H7 (cell line): ENCODE measurements around the gene ZNF579. TPM values are rescaled to one million over a fixed set of nuclear protein-coding genes. Genes with fewer than 3 reads are reported as not detected.

ENCODE experiments used
- DNase-seq: peaks from one replicate; pipeline ENCODE4 v3.0.0; 2012
- H3K27me3 ChIP-seq: 2 replicates; pipeline ENCODE4 v1.6.0; 2011; ENCODE audit warnings: mild to moderate bottlenecking, low read length; ENCODE audit not compliant: control insufficient read depth, insufficient read depth
- H3K36me3 ChIP-seq: replicated peaks from 2 replicates; pipeline ENCODE4 v1.5.1; 2011; ENCODE audit warnings: low read length; ENCODE audit not compliant: control insufficient read depth, insufficient read depth
- H3K4me3 ChIP-seq: 2 replicates; pipeline ENCODE4 v1.5.1; 2011; ENCODE audit warnings: low read depth, mild to moderate bottlenecking, control low read depth, low read length, moderate library complexity; ENCODE audit not compliant: insufficient read depth
- total RNA-seq: library from RNA; depleted of rRNA; stranded (reverse); fragments of >200 nt; shearing (Covaris generic); gene quantifications from 2 replicates; pipeline ENCODE4 v1.2.3, GENCODE V29; 2014

Gene ZNF579
- total RNA-seq, 1 experiment from 2014 or later = 17.2 TPM

GRCh38 chr19:55603581-55604292 is 23.1 kb upstream of the ZNF579 start:
- no peaks in the 10 kb centered on the region for H3K27me3 ChIP-seq
- no peak overlapping the region for H3K4me3 ChIP-seq
- peak; percentile 88 for DNase-seq
- H3K36me3 ChIP-seq = no peaks in the 10 kb centered on the region

GRCh38 chr19:55603115-55603514 is 22.5 kb upstream of the ZNF579 start:
- no peak for DNase-seq

GRCh38 chr19:55602104-55603001 is 21.7 kb upstream of the ZNF579 start:
- no peaks in the 10 kb centered on the region for H3K27me3 ChIP-seq
- no peaks in the 10 kb centered on the region for H3K36me3 ChIP-seq
- no peak for DNase-seq
- no peak overlapping the region for H3K4me3 ChIP-seq

More at GRCh38 chr19:55603115-55603514, 22.5 kb upstream of the ZNF579 start:
- Histone ChIP-seq H3K36me3 (no peaks in the 10 kb centered on the region), H3K4me3 (no peak overlapping the region), H3K27me3 (no peaks in the 10 kb centered on the region)

GRCh38 chr19:55601084-55601483 is 20.4 kb upstream of the ZNF579 start:
- Histone ChIP-seq H3K36me3 (peaks cover 3% of the 10 kb centered on the region; the same call in 1 of the 2 replicates), H3K27me3 (no peaks in the 10 kb centered on the region), H3K4me3 (peak overlapping the region; percentile 57)
- DNase-seq = no peak

- H3K27me3 ChIP-seq = no peaks in the 10 kb centered on the region
- peaks cover 3% of the 10 kb centered on the region; the same call in 1 of the 2 replicates for H3K36me3 ChIP-seq
- H3K4me3 ChIP-seq = peak overlapping the region; percentile 57
- DNase-seq = no peak
Observed at GRCh38 chr19:55600662-55601028, 20.0 kb upstream of the ZNF579 start.

- Histone ChIP-seq H3K27me3 (no peaks in the 10 kb centered on the region), H3K4me3 (peak within 1 kb of the TSS; percentile 57), H3K36me3 (peaks cover 3% of the 10 kb centered on the region)
- DNase-seq = peak; percentile 98
Observed at GRCh38 chr19:55599842-55600661, 19.4 kb upstream of the ZNF579 start, which contains the start of gene ZNF524. TSS of gene ZNF524 (plus strand) at chr19:55600288. CDS start at chr19:55602113, 1,825 bp downstream.

- peak; percentile 96 for DNase-seq
- H3K27me3 ChIP-seq = no peaks in the 10 kb centered on the region
- peak within 1 kb of the TSS; percentile 57 for H3K4me3 ChIP-seq
- H3K36me3 ChIP-seq = peaks cover 3% of the 10 kb centered on the region
Observed at GRCh38 chr19:55599468-55599841, 18.8 kb upstream of the ZNF579 start, which contains the start of gene FIZ1. TSS of gene FIZ1 (minus strand) at chr19:55599517. CDS start at chr19:55597865, 1,652 bp downstream.

- Histone ChIP-seq H3K36me3 (peaks cover 3% of the 10 kb centered on the region), H3K4me3 (peak overlapping the region; percentile 57), H3K27me3 (no peaks in the 10 kb centered on the region)
- DNase-seq = peak; percentile 96
Observed at GRCh38 chr19:55598719-55599467, 18.2 kb upstream of the ZNF579 start.

GRCh38 chr19:55598034-55598433 is 17.4 kb upstream of the ZNF579 start:
- H3K36me3 ChIP-seq = peaks cover 3% of the 10 kb centered on the region
- H3K4me3 ChIP-seq = peak overlapping the region; percentile 43
- DNase-seq = peak; percentile 71

GRCh38 chr19:55597501-55597921 is 16.9 kb upstream of the ZNF579 start:
- H3K36me3 ChIP-seq = peaks cover 3% of the 10 kb centered on the region
- H3K27me3 ChIP-seq = no peaks in the 10 kb centered on the region
- no peak for DNase-seq
- H3K4me3 ChIP-seq = peak overlapping the region; percentile 43

More at GRCh38 chr19:55598034-55598433, 17.4 kb upstream of the ZNF579 start:
- no peaks in the 10 kb centered on the region for H3K27me3 ChIP-seq

GRCh38 chr19:55596304-55596703 is 15.7 kb upstream of the ZNF579 start:
- Histone ChIP-seq H3K27me3 (no peaks in the 10 kb centered on the region), H3K36me3 (peaks cover 3% of the 10 kb centered on the region), H3K4me3 (no peak overlapping the region)
- no peak for DNase-seq

GRCh38 chr19:55594996-55595545 is 14.4 kb upstream of the ZNF579 start:
- DNase-seq = no peak
- H3K27me3 ChIP-seq = no peaks in the 10 kb centered on the region
- H3K4me3 ChIP-seq = no peak overlapping the region
- peaks cover 3% of the 10 kb centered on the region for H3K36me3 ChIP-seq

GRCh38 chr19:55593096-55593772 is 12.6 kb upstream of the ZNF579 start:
- H3K27me3 ChIP-seq = no peaks in the 10 kb centered on the region
- peaks cover 3% of the 10 kb centered on the region for H3K36me3 ChIP-seq
- DNase-seq = no peak
- H3K4me3 ChIP-seq = no peak overlapping the region
